H1 (cell line): ENCODE measurements around the gene GUCY1B1. TPM values are rescaled to one million over a fixed set of nuclear protein-coding genes. Genes with fewer than 3 reads are reported as not detected.

Experiments used
- polyA plus RNA-seq, 7 experiments: library from polyadenylated mRNA; depleted of rRNA in 3 of 7; stranded (reverse) in 5 of 7; unstranded in 2 of 7; fragments of >200 nt in 5 of 7; fragments of 200-250 nt in 2 of 7; gene quantifications; 1 replicate in 5 of 7; 2 replicates in 1 of 7; 4 replicates in 1 of 7; pipeline versions ENCODE4 v1.2.1 to v1.2.3, GENCODE V29; 2011 to 2013; ENCODE audit warnings: missing spikeins in 2 of 7, mixed read lengths in 2 of 7
- total RNA-seq: library from RNA; stranded (reverse); fragmentation: NEBNext Ultra II Directional; extraction: Animal tissue kit (Norgen Biotek cat#: 25700); gene quantifications from 2 replicates; pipeline ENCODE4 v1.2.1, GENCODE V29; 2021
- TF ChIP-seq, protein P1 (sequence below): IDR thresholded peaks from 2 replicates; pipeline ENCODE4 v1.6.1; 2012; ENCODE audit warnings: low read length, inconsistent platforms

GUCY1B1 gene
- total and polyA plus RNA-seq, 2 of the 8 experiments (the other 6 are each of a cell fraction or from before 2014, with no cell fraction given) = 1.5 to 2.9 TPM

DNA sequence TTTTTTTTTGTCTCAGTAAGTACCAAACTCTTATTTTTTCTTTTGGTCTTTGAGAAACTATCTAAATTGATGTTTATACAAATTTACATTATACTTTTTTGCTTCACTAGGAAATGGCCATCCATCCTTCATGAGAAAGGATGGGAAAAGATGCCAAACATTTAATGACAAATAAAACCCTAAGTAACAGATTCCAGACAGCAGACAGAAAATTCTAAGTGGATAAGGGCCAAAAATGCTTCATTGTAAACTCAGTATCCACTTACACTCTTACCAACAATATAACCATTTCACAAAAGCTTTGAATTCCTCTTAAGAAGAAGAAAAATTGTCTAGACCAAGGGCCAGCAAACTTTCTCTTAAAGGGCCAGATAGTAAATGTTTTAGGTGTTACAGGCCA lies 3.5 kb downstream of the GUCY1B1 start (continued):
- TF ChIP-seq, protein P1, sequence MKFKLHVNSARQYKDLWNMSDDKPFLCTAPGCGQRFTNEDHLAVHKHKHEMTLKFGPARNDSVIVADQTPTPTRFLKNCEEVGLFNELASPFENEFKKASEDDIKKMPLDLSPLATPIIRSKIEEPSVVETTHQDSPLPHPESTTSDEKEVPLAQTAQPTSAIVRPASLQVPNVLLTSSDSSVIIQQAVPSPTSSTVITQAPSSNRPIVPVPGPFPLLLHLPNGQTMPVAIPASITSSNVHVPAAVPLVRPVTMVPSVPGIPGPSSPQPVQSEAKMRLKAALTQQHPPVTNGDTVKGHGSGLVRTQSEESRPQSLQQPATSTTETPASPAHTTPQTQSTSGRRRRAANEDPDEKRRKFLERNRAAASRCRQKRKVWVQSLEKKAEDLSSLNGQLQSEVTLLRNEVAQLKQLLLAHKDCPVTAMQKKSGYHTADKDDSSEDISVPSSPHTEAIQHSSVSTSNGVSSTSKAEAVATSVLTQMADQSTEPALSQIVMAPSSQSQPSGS = no peak
